Measurements from ENCODE around the gene HOXA10. TPM values are rescaled to one million over a fixed set of nuclear protein-coding genes. Genes with fewer than 3 reads are reported as not detected.

HOXA10 gene
- total RNA-seq, 3 donors from 2014 or later, result 25.0 to 56.9 (median 25.8) TPM

DNA sequence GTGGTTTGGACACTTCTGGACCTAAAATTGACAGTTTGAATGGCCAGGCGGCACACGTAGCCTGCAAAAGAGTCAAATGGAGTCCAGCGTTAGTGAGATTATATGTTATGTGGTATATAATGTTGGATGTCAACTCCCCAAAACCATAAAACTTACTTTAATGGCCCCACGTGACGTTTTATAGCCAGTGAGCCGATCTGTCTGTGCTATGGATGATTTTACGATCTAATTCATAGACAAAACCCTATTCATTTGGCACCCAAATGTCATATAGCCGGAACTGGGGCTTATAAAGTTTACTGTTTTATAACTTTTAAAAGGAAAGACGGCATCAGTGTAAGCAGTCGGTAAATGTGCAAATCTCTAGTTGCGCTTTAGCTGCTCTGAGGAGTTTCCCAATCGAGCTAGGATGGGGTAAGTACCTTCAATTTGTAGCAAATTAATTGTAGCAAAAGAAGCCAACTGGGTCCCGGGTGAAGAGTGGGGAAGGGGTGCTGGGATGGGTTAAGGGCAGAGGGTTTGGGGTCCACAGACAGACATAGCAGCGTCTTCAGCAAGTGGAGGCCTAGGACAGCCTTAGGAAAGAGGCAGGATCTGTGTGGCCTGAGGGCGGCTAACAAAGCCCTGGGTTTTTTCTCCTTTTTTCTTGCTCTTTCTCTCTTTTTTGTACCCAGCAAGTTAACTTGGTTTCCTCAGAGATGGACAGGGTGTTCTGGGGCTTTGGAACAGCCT, 33.8 kb downstream of the HOXA10 start:
- H3K9me3 ChIP-seq, result no peaks in the 10 kb centered on the region
- ATAC-seq, result peak; percentile 60
- H3K36me3 ChIP-seq (ENCODE audit: low read depth), result no peaks in the 10 kb centered on the region
- intact Hi-C loops (cut with DNase I, micrococcal nuclease), result loop anchor here in 1 of 2 donors (5.0 kb wide), 1 partner anchor 283 kb away; no protein-coding TSS in a partner anchor
- peak overlapping the region; percentile 36 for H3K4me3 ChIP-seq
- H3K4me1 ChIP-seq (ENCODE audit: low read depth), result peaks cover 33% of the 10 kb centered on the region
- DNase-seq, result peak in 2 of 3 donors; percentile 52 to 91
- TF ChIP-seq, protein P1, sequence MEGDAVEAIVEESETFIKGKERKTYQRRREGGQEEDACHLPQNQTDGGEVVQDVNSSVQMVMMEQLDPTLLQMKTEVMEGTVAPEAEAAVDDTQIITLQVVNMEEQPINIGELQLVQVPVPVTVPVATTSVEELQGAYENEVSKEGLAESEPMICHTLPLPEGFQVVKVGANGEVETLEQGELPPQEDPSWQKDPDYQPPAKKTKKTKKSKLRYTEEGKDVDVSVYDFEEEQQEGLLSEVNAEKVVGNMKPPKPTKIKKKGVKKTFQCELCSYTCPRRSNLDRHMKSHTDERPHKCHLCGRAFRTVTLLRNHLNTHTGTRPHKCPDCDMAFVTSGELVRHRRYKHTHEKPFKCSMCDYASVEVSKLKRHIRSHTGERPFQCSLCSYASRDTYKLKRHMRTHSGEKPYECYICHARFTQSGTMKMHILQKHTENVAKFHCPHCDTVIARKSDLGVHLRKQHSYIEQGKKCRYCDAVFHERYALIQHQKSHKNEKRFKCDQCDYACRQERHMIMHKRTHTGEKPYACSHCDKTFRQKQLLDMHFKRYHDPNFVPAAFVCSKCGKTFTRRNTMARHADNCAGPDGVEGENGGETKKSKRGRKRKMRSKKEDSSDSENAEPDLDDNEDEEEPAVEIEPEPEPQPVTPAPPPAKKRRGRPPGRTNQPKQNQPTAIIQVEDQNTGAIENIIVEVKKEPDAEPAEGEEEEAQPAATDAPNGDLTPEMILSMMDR (IDR thresholded peaks at IDR 0.05), result no peak

DNA sequence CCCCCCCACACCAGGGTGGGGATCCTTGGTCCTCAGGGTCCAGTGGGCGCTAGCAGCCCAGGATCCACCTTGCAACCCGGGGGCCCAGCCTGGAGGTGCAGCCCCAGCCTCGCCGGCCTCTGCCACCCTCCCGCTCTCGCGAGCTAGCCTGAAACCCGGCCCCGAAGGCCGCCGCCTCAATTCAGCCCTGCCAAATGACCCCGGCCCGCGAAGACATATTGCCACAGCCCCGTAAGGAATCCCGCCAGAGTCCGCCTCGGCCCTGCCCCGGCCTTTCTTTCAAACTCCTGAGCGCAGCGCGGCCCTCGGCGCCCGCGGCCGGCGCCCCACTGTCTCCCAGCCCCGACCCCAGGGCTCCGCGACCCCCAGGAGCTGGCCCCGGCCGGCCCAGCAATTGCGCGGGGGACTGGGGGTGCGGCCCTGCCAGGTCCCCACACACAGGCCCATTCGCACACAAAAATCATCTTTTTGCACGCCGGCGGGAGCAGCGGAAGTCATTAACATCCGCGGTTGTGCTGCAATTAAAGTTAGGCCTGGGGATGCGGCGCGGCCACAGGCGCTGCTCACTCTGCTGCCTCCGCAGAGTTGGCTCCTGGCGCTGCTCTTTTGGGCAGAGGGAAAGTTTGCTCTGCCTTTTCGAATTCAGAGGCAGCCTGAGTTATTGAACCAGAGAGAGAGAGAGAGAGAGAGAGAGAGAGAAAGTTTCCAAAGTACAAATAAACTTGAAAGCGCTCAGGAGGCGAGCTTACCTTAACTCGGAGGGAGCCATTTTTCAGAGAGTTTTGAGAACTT, 34.6 kb downstream of the HOXA10 start:
- Histone ChIP-seq H3K9me3 (no peaks in the 10 kb centered on the region), H3K4me3 (peak overlapping the region; percentile 36), H3K4me1 (ENCODE audit: low read depth) (peaks cover 41% of the 10 kb centered on the region), H3K36me3 (ENCODE audit: low read depth) (no peaks in the 10 kb centered on the region)
- intact Hi-C loops (cut with DNase I, micrococcal nuclease), result loop anchor here in 1 of 2 donors (5.0 kb wide), 1 partner anchor 282 kb away; no protein-coding TSS in a partner anchor
- TF ChIP-seq, protein P1 (IDR thresholded peaks at IDR 0.05), result no peak
- DNase-seq, result peak; percentile 39 to 75 (median 73)
- ATAC-seq, result peak; percentile 2

DNA sequence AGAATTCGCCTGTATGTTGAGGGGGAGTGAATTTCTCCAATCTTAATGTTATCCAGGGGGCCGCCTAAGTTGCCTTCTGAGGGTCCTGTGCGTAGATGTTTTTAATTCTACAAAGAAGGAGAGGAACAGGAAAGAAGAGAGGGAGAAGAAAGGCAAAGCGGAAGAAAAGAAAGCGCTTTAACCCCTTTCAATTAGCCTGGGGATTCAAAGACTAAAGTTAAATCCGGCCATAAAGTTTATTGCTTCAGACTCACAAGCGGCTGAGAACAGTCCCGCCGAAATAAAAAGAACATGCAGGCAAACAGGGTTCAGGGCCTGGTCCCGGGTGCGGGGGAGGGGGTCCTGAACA, 35.2 kb downstream of the HOXA10 start:
- TF ChIP-seq, protein P1 (IDR thresholded peaks at IDR 0.05), result no peak
- Histone ChIP-seq H3K9me3 (no peaks in the 10 kb centered on the region), H3K36me3 (ENCODE audit: low read depth) (no peaks in the 10 kb centered on the region), H3K4me1 (ENCODE audit: low read depth) (peaks cover 46% of the 10 kb centered on the region), H3K4me3 (peak overlapping the region; percentile 36)
- intact Hi-C loops (cut with DNase I, micrococcal nuclease), result no loop called here
- DNase-seq (no peak), ATAC-seq (peak; percentile 8)

DNA sequence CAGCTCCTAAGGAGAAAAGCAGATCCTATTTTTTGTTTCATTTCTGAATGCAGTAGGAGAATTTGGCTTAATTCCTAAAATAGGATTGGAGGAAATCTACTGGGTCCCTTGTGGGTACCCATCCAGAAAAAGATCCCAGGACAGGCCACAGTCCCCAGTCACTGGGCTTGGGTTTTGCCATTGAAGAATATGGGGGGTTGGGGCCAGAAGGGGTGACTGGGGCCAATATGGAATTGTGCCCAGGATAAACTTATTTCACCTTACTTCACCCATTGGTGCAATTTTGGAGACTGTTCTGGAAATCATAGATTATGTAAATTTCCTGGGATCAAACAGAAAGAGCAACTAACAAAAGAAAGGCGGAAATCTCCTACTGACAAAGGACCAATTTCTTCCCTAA, 35.6 kb downstream of the HOXA10 start:
- no peak for ATAC-seq
- peaks cover 47% of the 10 kb centered on the region for H3K4me1 ChIP-seq (ENCODE audit: low read depth)
- no peaks in the 10 kb centered on the region for H3K36me3 ChIP-seq (ENCODE audit: low read depth)
- no peak overlapping the region for H3K4me3 ChIP-seq
- H3K9me3 ChIP-seq, result no peaks in the 10 kb centered on the region
- intact Hi-C loops (cut with DNase I, micrococcal nuclease), result no loop called here
- TF ChIP-seq, protein P1 (IDR thresholded peaks at IDR 0.05), result no peak
- DNase-seq, result peak in 1 of 3 donors; percentile 16

DNA sequence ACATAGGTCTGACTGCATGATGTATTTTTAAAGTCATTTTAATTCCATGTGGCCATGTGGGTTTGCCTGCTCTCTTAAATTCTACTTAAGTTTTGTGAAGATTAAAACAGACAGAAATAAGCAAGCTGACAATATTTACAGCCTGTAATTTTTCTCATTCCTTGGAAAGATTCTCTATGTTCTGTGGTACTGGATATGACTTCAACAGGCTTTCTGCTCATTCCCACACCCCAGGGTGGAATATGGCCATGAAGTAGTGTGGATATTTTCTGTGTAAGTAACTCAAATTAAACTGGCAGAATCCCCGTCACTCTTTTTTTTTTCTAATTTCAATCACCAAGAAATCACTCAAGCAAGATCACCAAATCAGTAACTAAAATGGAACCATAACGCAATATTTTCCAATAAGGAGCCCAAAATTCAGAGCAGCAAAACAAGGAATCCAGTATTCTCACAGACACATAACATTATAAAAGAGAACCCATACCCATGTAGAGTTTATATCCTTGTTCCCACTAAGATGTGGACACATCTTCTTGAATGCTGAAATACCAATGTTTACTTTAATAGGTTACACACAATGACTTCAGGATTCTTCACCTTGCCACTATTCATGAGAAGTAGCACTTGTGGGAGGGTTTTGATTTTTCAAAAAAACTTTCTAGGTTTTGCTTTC, 36.3 kb downstream of the HOXA10 start:
- Histone ChIP-seq H3K36me3 (ENCODE audit: low read depth) (no peaks in the 10 kb centered on the region), H3K4me3 (no peak overlapping the region), H3K9me3 (no peaks in the 10 kb centered on the region), H3K4me1 (ENCODE audit: low read depth) (peaks cover 51% of the 10 kb centered on the region)
- intact Hi-C loops (cut with DNase I, micrococcal nuclease), result no loop called here
- peak in 1 of 3 donors; percentile 7 for DNase-seq
- TF ChIP-seq, protein P1 (IDR thresholded peaks at IDR 0.05), result no peak
- no peak for ATAC-seq

All from mucosa of descending colon (tissue), 3 donors.